HUES64 (cell line): ENCODE measurements around the gene RBM20.
"Not testable (repeated sequence)": the region's sequence is repeated elsewhere in the genome, so short reads cannot be mapped to it uniquely, and the experiment has no call there.

ENCODE experiments used
- H3K27ac ChIP-seq: 2 replicates; pipeline ENCODE4 v1.7.0; 2013; ENCODE audit warnings: low read depth, low read length, inconsistent platforms
- H3K27me3 ChIP-seq: 2 replicates; pipeline ENCODE4 v1.6.1; 2013; ENCODE audit warnings: mild to moderate bottlenecking, low read length; ENCODE audit not compliant: insufficient read depth
- H3K36me3 ChIP-seq: 2 replicates; pipeline ENCODE4 v1.6.1; 2013; ENCODE audit warnings: mild to moderate bottlenecking, low read length; ENCODE audit not compliant: insufficient read depth
- H3K4me1 ChIP-seq: 2 replicates; pipeline ENCODE4 v1.6.1; 2013; ENCODE audit warnings: mild to moderate bottlenecking, low read length, moderate library complexity; ENCODE audit not compliant: insufficient read depth
- H3K4me3 ChIP-seq: 2 replicates; pipeline ENCODE4 v1.5.1; 2013; ENCODE audit warnings: mild to moderate bottlenecking, low read length, moderate library complexity
- H3K9ac ChIP-seq: 2 replicates; pipeline ENCODE4 v1.6.1; 2013; ENCODE audit warnings: mild to moderate bottlenecking, low read depth, low read length
- H3K9me3 ChIP-seq: 2 replicates; pipeline ENCODE4 v1.6.1; 2013; ENCODE audit warnings: low read depth, low read length; ENCODE audit not compliant: insufficient read depth
- WGBS: fragments of 150-250, 120-280 bp; methylation state at CpG from one replicate; pipeline ENCODE4 v1.1.7; 2013; ENCODE audit warnings: missing lambda C conversion rate; 5-methylcytosine and 5-hydroxymethylcytosine counted together

RBM20 gene

GRCh38 chr10:110759523-110759922, 115.4 kb downstream of the RBM20 start:
- no peaks in the 10 kb centered on the region; the same call in 1 of the 2 replicates for H3K4me1 ChIP-seq
- H3K36me3 ChIP-seq = no peaks in the 10 kb centered on the region
- H3K4me3 ChIP-seq = no peak overlapping the region
- H3K9me3 ChIP-seq = no peaks in the 10 kb centered on the region
- H3K9ac ChIP-seq = no peak overlapping the region
- no peak overlapping the region for H3K27ac ChIP-seq
- no peaks in the 10 kb centered on the region for H3K27me3 ChIP-seq
- 84% methylated on average over 4 of the region's 4 CpGs for WGBS

GRCh38 chr10:110762109-110762848, 118.1 kb downstream of the RBM20 start:
- Histone ChIP-seq H3K9ac (no peak overlapping the region), H3K4me1 (no peaks in the 10 kb centered on the region; the same call in 1 of the 2 replicates)
- 94% methylated on average over 8 of the region's 8 CpGs for WGBS

GRCh38 chr10:110762849-110763211, 118.7 kb downstream of the RBM20 start:
- no peaks in the 10 kb centered on the region for H3K27me3 ChIP-seq
- H3K9me3 ChIP-seq = no peaks in the 10 kb centered on the region
- no peak overlapping the region for H3K4me3 ChIP-seq
- no peaks in the 10 kb centered on the region for H3K36me3 ChIP-seq
- WGBS = 86% methylated on average over 5 of the region's 5 CpGs
- H3K9ac ChIP-seq = no peak overlapping the region
- no peak overlapping the region for H3K27ac ChIP-seq
- no peaks in the 10 kb centered on the region; the same call in 1 of the 2 replicates for H3K4me1 ChIP-seq

More at GRCh38 chr10:110762109-110762848, 118.1 kb downstream of the RBM20 start:
- no peaks in the 10 kb centered on the region for H3K27me3 ChIP-seq
- no peaks in the 10 kb centered on the region for H3K9me3 ChIP-seq
- H3K4me3 ChIP-seq = no peak overlapping the region
- no peaks in the 10 kb centered on the region for H3K36me3 ChIP-seq
- H3K27ac ChIP-seq = no peak overlapping the region

GRCh38 chr10:110764378-110764777, 120.2 kb downstream of the RBM20 start:
- H3K27ac ChIP-seq = no peak overlapping the region
- no peaks in the 10 kb centered on the region for H3K4me1 ChIP-seq
- no peaks in the 10 kb centered on the region for H3K36me3 ChIP-seq
- H3K4me3 ChIP-seq = no peak overlapping the region
- H3K9ac ChIP-seq = no peak overlapping the region
- no peaks in the 10 kb centered on the region for H3K9me3 ChIP-seq
- no peaks in the 10 kb centered on the region for H3K27me3 ChIP-seq
- 90% methylated on average over 12 of the region's 12 CpGs for WGBS

- Histone ChIP-seq H3K4me1 (no peaks in the 10 kb centered on the region), H3K27me3 (no peaks in the 10 kb centered on the region), H3K27ac (no peak overlapping the region), H3K9ac (no peak overlapping the region), H3K9me3 (no peaks in the 10 kb centered on the region), H3K4me3 (no peak overlapping the region), H3K36me3 (no peaks in the 10 kb centered on the region)
- 88% methylated on average over 13 of the region's 13 CpGs for WGBS
Observed at GRCh38 chr10:110764793-110765512, 120.8 kb downstream of the RBM20 start.

- Histone ChIP-seq H3K9me3 (no peaks in the 10 kb centered on the region), H3K27me3 (no peaks in the 10 kb centered on the region), H3K27ac (no peak overlapping the region), H3K4me1 (no peaks in the 10 kb centered on the region), H3K4me3 (no peak overlapping the region), H3K36me3 (no peaks in the 10 kb centered on the region), H3K9ac (no peak overlapping the region)
- WGBS = 94% methylated on average over 7 of the region's 8 CpGs
Observed at GRCh38 chr10:110765513-110766319, 121.6 kb downstream of the RBM20 start.

GRCh38 chr10:110767601-110768000, 123.5 kb downstream of the RBM20 start:
- H3K9ac ChIP-seq, H3K4me3 ChIP-seq, H3K4me1 ChIP-seq, H3K27ac ChIP-seq, H3K9me3 ChIP-seq, H3K36me3 ChIP-seq, H3K27me3 ChIP-seq: not testable (repeated sequence)
- WGBS = 96% methylated on average over 28 of the region's 29 CpGs

GRCh38 chr10:110770243-110770642, 126.1 kb downstream of the RBM20 start:
- no peak overlapping the region for H3K27ac ChIP-seq

GRCh38 chr10:110771486-110771885, 127.3 kb downstream of the RBM20 start:
- no peak overlapping the region for H3K27ac ChIP-seq
- no peak overlapping the region for H3K4me3 ChIP-seq
- no peaks in the 10 kb centered on the region for H3K4me1 ChIP-seq
- WGBS = 93% methylated on average over 1 of the region's 1 CpG
- no peak overlapping the region for H3K9ac ChIP-seq
- no peaks in the 10 kb centered on the region for H3K27me3 ChIP-seq
- H3K9me3 ChIP-seq = no peaks in the 10 kb centered on the region
- no peaks in the 10 kb centered on the region for H3K36me3 ChIP-seq

More at GRCh38 chr10:110770243-110770642, 126.1 kb downstream of the RBM20 start:
- H3K4me3 ChIP-seq = no peak overlapping the region
- H3K9ac ChIP-seq = no peak overlapping the region
- H3K36me3 ChIP-seq = no peaks in the 10 kb centered on the region
- no peaks in the 10 kb centered on the region for H3K4me1 ChIP-seq
- 94% methylated on average over 2 of the region's 3 CpGs for WGBS
- no peaks in the 10 kb centered on the region for H3K9me3 ChIP-seq
- no peaks in the 10 kb centered on the region for H3K27me3 ChIP-seq

- no peaks in the 10 kb centered on the region for H3K27me3 ChIP-seq
- H3K36me3 ChIP-seq = no peaks in the 10 kb centered on the region
- 90% methylated on average over 4 of the region's 4 CpGs for WGBS
- H3K9ac ChIP-seq = no peak overlapping the region
- H3K27ac ChIP-seq = no peak overlapping the region
- H3K4me1 ChIP-seq = no peaks in the 10 kb centered on the region
- no peaks in the 10 kb centered on the region for H3K9me3 ChIP-seq
- no peak overlapping the region for H3K4me3 ChIP-seq
Observed at GRCh38 chr10:110771991-110772390, 127.9 kb downstream of the RBM20 start.

GRCh38 chr10:110772454-110773025, 128.4 kb downstream of the RBM20 start:
- Histone ChIP-seq H3K36me3 (no peaks in the 10 kb centered on the region), H3K9ac (no peak overlapping the region), H3K27me3 (no peaks in the 10 kb centered on the region), H3K27ac (no peak overlapping the region), H3K4me3 (no peak overlapping the region), H3K4me1 (no peaks in the 10 kb centered on the region), H3K9me3 (no peaks in the 10 kb centered on the region)
- WGBS = 96% methylated on average over 2 of the region's 3 CpGs
